ENCODE data around the gene AUTS2. TPM values are rescaled to one million over a fixed set of nuclear protein-coding genes. Genes with fewer than 3 reads are reported as not detected.

The AUTS2 gene
- total and polyA plus RNA-seq, 2 of the 8 experiments (the other 6 are each of a cell fraction or from before 2014, with no cell fraction given) = 25.9 to 101 TPM

- H3K56ac ChIP-seq (replicated peaks; ENCODE audit: insufficient read length, low read depth, low read length) = no peak overlapping the region
- H3K36me3 ChIP-seq (ENCODE audit: control insufficient read depth in 2 of 4, insufficient read depth in 4 of 4, low read length in 3 of 4) = peaks cover 0 to 19% (median 0%) of the 10 kb centered on the region in 4 experiments; a peak in 3 of 8 replicates
- H2BK120ac ChIP-seq (replicated peaks; ENCODE audit: low read depth, low read length) = no peak overlapping the region
- H3K27ac ChIP-seq (ENCODE audit: low read depth, low read length) = no peak overlapping the region
- H3K9ac ChIP-seq (replicated peaks in 1 of 4; ENCODE audit: extremely low read depth in 1 of 4, low read depth in 3 of 4, low read length in 3 of 4) = no peak overlapping the region
- H3K23ac ChIP-seq (ENCODE audit: insufficient read length) = no peak overlapping the region
- FAIRE-seq = no peak
- WGBS, 2 experiments (ENCODE audit: extremely low coverage in 1 of 2, insufficient coverage in 1 of 2, insufficient read length in 1 of 2, insufficient replicate concordance in 2 of 2, low coverage in 1 of 2, low lambda C conversion rate in 2 of 2, missing lambda C conversion rate in 1 of 2) = 95% methylated on average over 1 of the region's 1 CpG; no CpG with 5 or more reads in 1 of the 2 experiments
- H3K79me1 ChIP-seq (ENCODE audit: low read depth, low read length) = peaks cover 3% of the 10 kb centered on the region; the same call in 1 of the 2 replicates
- no peaks in the 10 kb centered on the region for H3K23me2 ChIP-seq (ENCODE audit: low read depth, low read length)
- H4K91ac ChIP-seq (replicated peaks; ENCODE audit: insufficient read length, low read length) = no peak overlapping the region
- POLR2A ChIA-PET (ENCODE audit: partially characterized antibody) = interaction anchor here (0.6 to 1.6 kb wide), 2 partner anchors 11 to 144 kb away, joined by 3 to 6 read pairs; no protein-coding TSS in a partner anchor
- H2AK5ac ChIP-seq (ENCODE audit: low read depth, low read length) = no peak overlapping the region
- no peak for DNase-seq (ENCODE audit: low read depth in 1 of 2, low spot score in 2 of 2)
- H2BK20ac ChIP-seq (ENCODE audit: low read length) = no peak overlapping the region
- H3K4me3 ChIP-seq (ENCODE audit: extremely low read depth in 1 of 4, insufficient read depth in 2 of 4, low read depth in 3 of 4, low read length in 4 of 4) = no peak overlapping the region
- no peak overlapping the region for H4K8ac ChIP-seq (ENCODE audit: extremely low read depth, insufficient read depth, low read length)
- H2BK12ac ChIP-seq (ENCODE audit: low read depth, low read length) = no peak overlapping the region
- H4K20me1 ChIP-seq (replicated peaks in 1 of 2; ENCODE audit: control insufficient read depth in 1 of 2, insufficient read depth in 2 of 2, low read length in 2 of 2) = peaks cover 27 to 37% of the 10 kb centered on the region in 2 experiments
- no peaks in the 10 kb centered on the region for H3K27me3 ChIP-seq (replicated peaks in 1 of 4; ENCODE audit: control insufficient read depth in 3 of 4, extremely low read depth in 1 of 4, insufficient read depth in 3 of 4, low read length in 3 of 4)
- H3K9me3 ChIP-seq (ENCODE audit: insufficient read depth in 2 of 2, low read depth in 1 of 2, low read length in 1 of 2) = no peaks in the 10 kb centered on the region
- peaks cover 3 to 21% (median 12%) of the 10 kb centered on the region in 4 experiments; a peak in 6 of 7 replicates for H3K4me1 ChIP-seq (replicated peaks in 1 of 4; ENCODE audit: control insufficient read depth in 3 of 4, insufficient read depth in 4 of 4, low read length in 3 of 4)
- H3K14ac ChIP-seq (ENCODE audit: insufficient read length) = no peak overlapping the region
- H2BK15ac ChIP-seq (ENCODE audit: low read length) = no peak overlapping the region
- H3K4ac ChIP-seq (replicated peaks; ENCODE audit: insufficient read length, low read depth, low read length) = no peak overlapping the region
- H3K18ac ChIP-seq (ENCODE audit: extremely low read depth, low read length) = no peak overlapping the region
- H4K5ac ChIP-seq (ENCODE audit: insufficient read length, low read depth, low read length) = no peak overlapping the region
- H3K79me2 ChIP-seq (ENCODE audit: control insufficient read depth in 1 of 2, insufficient read depth in 2 of 2, low read length in 2 of 2) = peaks cover 22 to 99% of the 10 kb centered on the region in 2 experiments
- H2BK5ac ChIP-seq (ENCODE audit: low read depth, low read length) = no peak overlapping the region
- H2AFZ ChIP-seq (ENCODE audit: low read length) = no peak overlapping the region
- no peak overlapping the region for H3K4me2 ChIP-seq (ENCODE audit: insufficient read depth in 1 of 2, low read depth in 2 of 2, low read length in 2 of 2)
- CTCF ChIA-PET (ENCODE audit: partially characterized antibody) = interaction anchor here (0.8 to 2.7 kb wide), 3 partner anchors 21 to 60 kb away, joined by 3 to 16 read pairs (median 5); no protein-coding TSS in a partner anchor
- no peak for TF ChIP-seq TBP (IDR thresholded peaks at IDR 0.05; ENCODE audit: low read depth, low read length)
- no peak for TF ChIP-seq ASH2L (IDR thresholded peaks at IDR 0.05; ENCODE audit: low read length)
These were observed 1123.2 kb downstream of the AUTS2 start for GRCh38 chr7:70721500-70721899.
